Epithelial cell of esophagus (primary cell): ENCODE results near the gene CDNF.

Experiments used
- DNase-seq: peaks from one replicate; pipeline ENCODE4 v3.0.0; 2010; ENCODE audit warnings: low read depth
- H3K4me3 ChIP-seq: 2 replicates; pipeline ENCODE4 v1.5.1; 2011; ENCODE audit warnings: mild to moderate bottlenecking, low read length, control low read depth
- CTCF ChIP-seq: IDR thresholded peaks from 2 replicates; pipeline ENCODE4 v1.5.1; 2011; ENCODE audit warnings: low read depth, mild to moderate bottlenecking, low read length, control low read depth, inconsistent platforms; ENCODE audit not compliant: insufficient read depth; ENCODE audit errors: missing control alignments

Gene CDNF

GRCh38 chr10:14837757-14838581 lies at the start of gene CDNF, which contains the start of the genes HSPA14 and MSANTD7:
Gene CDNF, minus strand, starts transcription at chr10:14838037. Its CDS starts 91 bp downstream, at chr10:14837946.
Gene HSPA14, plus strand, starts transcription at chr10:14838306. Its CDS starts 97 bp downstream, at chr10:14838403.
Gene MSANTD7, plus strand, starts transcription at chr10:14838306. Its CDS starts 3,979 bp downstream, at chr10:14842285.
- H3K4me3 ChIP-seq: peak within 1 kb of the TSS; percentile 96
- peak; percentile 99 for DNase-seq
- no peak for TF ChIP-seq CTCF

GRCh38 chr10:14884082-14884481 lies 46.2 kb upstream of the CDNF start:
- no peak for DNase-seq
- TF ChIP-seq CTCF: no peak
- no peak overlapping the region for H3K4me3 ChIP-seq

- no peak for TF ChIP-seq CTCF
- peak overlapping the region; percentile 87 for H3K4me3 ChIP-seq
- DNase-seq: peak; percentile 22
Observed at GRCh38 chr10:14880229-14880628, 42.4 kb upstream of the CDNF start.

GRCh38 chr10:14879928-14880193 lies 42.0 kb upstream of the CDNF start:
- H3K4me3 ChIP-seq: peak overlapping the region; percentile 87
- TF ChIP-seq CTCF: no peak
- DNase-seq: no peak

GRCh38 chr10:14879124-14879927 lies 41.5 kb upstream of the CDNF start:
- no peak for TF ChIP-seq CTCF
- H3K4me3 ChIP-seq: peak overlapping the region; percentile 87
- DNase-seq: peak; percentile 35

- H3K4me3 ChIP-seq: peak within 1 kb of the TSS; percentile 96
- TF ChIP-seq CTCF: no peak
- DNase-seq: peak; percentile 97
Observed at GRCh38 chr10:14878266-14879123, 40.7 kb upstream of the CDNF start, which contains the start of gene SUV39H2. Gene SUV39H2, plus strand, starts transcription at chr10:14878866. Its CDS starts 23 bp downstream, at chr10:14878889.
